ENCODE measurements around the gene CCDC17. TPM values are rescaled to one million over a fixed set of nuclear protein-coding genes. Genes with fewer than 3 reads are reported as not detected.
A peak's percentile ranks its signal among the peaks of the same experiment; 100 is the strongest.

Gene CCDC17
- total and polyA plus RNA-seq, 8 donors, result 0.68 to 17.1 (median 5.4) TPM; not detected in 2

GRCh38 chr1:45583666-45584350, 40.0 kb downstream of the CCDC17 start, which contains the start of gene NASP:
Gene NASP (plus strand): TSS chr1:45584041. CDS start chr1:45584147, 106 bp downstream.
- intact Hi-C loops (cut with DNase I; ENCODE audit: low total_unique reads), result no loop called here

GRCh38 chr1:45583264-45583665, 40.6 kb downstream of the CCDC17 start:
- H3K9me3 ChIP-seq, result no peaks in the 10 kb centered on the region
- 0 to 2% (median 0%) methylated on average over 19 of the region's 19 CpGs for WGBS, 5 donors
- no peaks in the 10 kb centered on the region for H3K27me3 ChIP-seq
- no peaks in the 10 kb centered on the region for H3K36me3 ChIP-seq
- peak overlapping the region; percentile 99 to 100 (median 100) for H3K4me3 ChIP-seq
- H3K4me1 ChIP-seq, result peaks cover 19 to 39% (median 31%) of the 10 kb centered on the region in 4 donors
- H3K27ac ChIP-seq, result peak overlapping the region; percentile 93 to 96 (median 95)
- TF ChIP-seq POLR2A (IDR thresholded peaks at IDR 0.05) (no peak), EP300 (IDR thresholded peaks at IDR 0.05) (no peak), POLR2AphosphoS5 (IDR thresholded peaks at IDR 0.05) (no peak), CTCF (IDR thresholded peaks at IDR 0.05) (no peak)
- intact Hi-C loops (cut with DNase I; ENCODE audit: low total_unique reads), result no loop called here
- peak; percentile 94 to 99 for DNase-seq

More at GRCh38 chr1:45583666-45584350, 40.0 kb downstream of the CCDC17 start, which contains the start of gene NASP:
- 0 to 1% (median 0%) methylated on average over 36 to 41 of the region's 41 CpGs for WGBS, 5 donors
- Histone ChIP-seq H3K9me3 (no peaks in the 10 kb centered on the region), H3K4me3 (peak within 1 kb of the TSS; percentile 99 to 100 (median 100)), H3K36me3 (no peaks in the 10 kb centered on the region), H3K4me1 (peaks cover 19 to 43% (median 33%) of the 10 kb centered on the region in 4 donors), H3K27ac (peak within 1 kb of the TSS; percentile 93 to 96 (median 95)), H3K27me3 (no peaks in the 10 kb centered on the region)
- peak; percentile 92 to 95 for DNase-seq
- no peak for TF ChIP-seq CTCF (IDR thresholded peaks at IDR 0.05)
- peak in 1 of 4 donors; percentile 52 for TF ChIP-seq POLR2A (IDR thresholded peaks at IDR 0.05)
- TF ChIP-seq EP300 (IDR thresholded peaks at IDR 0.05), result no peak
- TF ChIP-seq POLR2AphosphoS5 (IDR thresholded peaks at IDR 0.05), result peak in 2 of 3 donors; percentile 81 to 91

- intact Hi-C loops (cut with DNase I; ENCODE audit: low total_unique reads), result loop anchor here (5.0 kb wide), 1 partner anchor 67 kb away; no protein-coding TSS in a partner anchor
- Histone ChIP-seq H3K27me3 (no peaks in the 10 kb centered on the region), H3K36me3 (peaks cover 5 to 21% (median 12%) of the 10 kb centered on the region in 4 donors), H3K27ac (no peak overlapping the region), H3K4me1 (peaks cover 0 to 7% (median 0%) of the 10 kb centered on the region in 4 donors), H3K9me3 (no peaks in the 10 kb centered on the region), H3K4me3 (no peak overlapping the region)
- WGBS, 5 donors, result 68 to 77% (median 72%) methylated on average over 7 of the region's 7 CpGs
- DNase-seq, result no peak
- TF ChIP-seq CTCF (IDR thresholded peaks at IDR 0.05) (no peak), POLR2AphosphoS5 (IDR thresholded peaks at IDR 0.05) (no peak), POLR2A (IDR thresholded peaks at IDR 0.05) (no peak), EP300 (IDR thresholded peaks at IDR 0.05) (no peak)
These were observed 49.7 kb downstream of the CCDC17 start for GRCh38 chr1:45574105-45574626.

- Histone ChIP-seq H3K27ac (no peak overlapping the region), H3K4me1 (peaks cover 0 to 7% (median 0%) of the 10 kb centered on the region in 4 donors), H3K9me3 (no peaks in the 10 kb centered on the region), H3K36me3 (peaks cover 7 to 30% (median 21%) of the 10 kb centered on the region in 4 donors), H3K4me3 (no peak overlapping the region), H3K27me3 (no peaks in the 10 kb centered on the region)
- intact Hi-C loops (cut with DNase I; ENCODE audit: low total_unique reads), result loop anchor here (5.0 kb wide), 1 partner anchor 66 kb away; no protein-coding TSS in a partner anchor
- WGBS, 5 donors, result 50 to 71% (median 70%) methylated on average over 3 of the region's 3 CpGs
- DNase-seq, result no peak
- TF ChIP-seq EP300 (IDR thresholded peaks at IDR 0.05), result no peak
- TF ChIP-seq POLR2A (IDR thresholded peaks at IDR 0.05), result no peak
- no peak for TF ChIP-seq POLR2AphosphoS5 (IDR thresholded peaks at IDR 0.05)
- TF ChIP-seq CTCF (IDR thresholded peaks at IDR 0.05), result no peak
These were observed 50.5 kb downstream of the CCDC17 start for GRCh38 chr1:45573231-45573804.
